22Rv1 (cell line): ENCODE data around the gene TMEM240.
"Not testable (repeated sequence)": the region's sequence is repeated elsewhere in the genome, so short reads cannot be mapped to it uniquely, and the experiment has no call there.

Experiments used
- ZFX ChIP-seq: fragments of 450-650 bp; IDR thresholded peaks from 2 replicates; pipeline ENCODE4 v1.6.1; 2017; ENCODE audit warnings: antibody characterized with exemption, borderline replicate concordance
- TF ChIP-seq, protein P1 (sequence below): fragments of 450-650 bp; IDR thresholded peaks from 2 replicates; pipeline ENCODE4 v1.5.1; 2017; ENCODE audit warnings: mild to moderate bottlenecking

DNA sequence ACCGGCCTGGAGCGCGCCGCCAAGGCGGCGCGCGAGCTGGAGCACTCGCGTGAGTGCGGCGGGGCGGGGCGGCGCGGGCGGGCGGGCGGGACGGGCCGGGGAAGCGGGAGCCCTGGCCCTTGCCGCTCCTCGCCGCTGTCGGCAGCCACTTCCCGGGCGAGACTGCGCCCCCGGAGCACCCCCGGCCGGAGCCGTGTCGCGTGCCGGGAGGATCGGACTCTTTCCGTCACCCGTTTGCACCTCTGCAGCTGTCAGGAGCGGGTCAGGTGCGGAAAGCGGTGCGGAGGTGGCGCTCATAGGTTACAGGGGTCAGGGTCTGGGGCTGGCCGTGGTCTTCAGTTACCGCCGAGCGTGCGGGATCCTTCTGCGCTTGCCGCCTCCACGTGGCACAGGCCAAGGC lies 28.0 kb downstream of the TMEM240 start:
- TF ChIP-seq, protein P1, sequence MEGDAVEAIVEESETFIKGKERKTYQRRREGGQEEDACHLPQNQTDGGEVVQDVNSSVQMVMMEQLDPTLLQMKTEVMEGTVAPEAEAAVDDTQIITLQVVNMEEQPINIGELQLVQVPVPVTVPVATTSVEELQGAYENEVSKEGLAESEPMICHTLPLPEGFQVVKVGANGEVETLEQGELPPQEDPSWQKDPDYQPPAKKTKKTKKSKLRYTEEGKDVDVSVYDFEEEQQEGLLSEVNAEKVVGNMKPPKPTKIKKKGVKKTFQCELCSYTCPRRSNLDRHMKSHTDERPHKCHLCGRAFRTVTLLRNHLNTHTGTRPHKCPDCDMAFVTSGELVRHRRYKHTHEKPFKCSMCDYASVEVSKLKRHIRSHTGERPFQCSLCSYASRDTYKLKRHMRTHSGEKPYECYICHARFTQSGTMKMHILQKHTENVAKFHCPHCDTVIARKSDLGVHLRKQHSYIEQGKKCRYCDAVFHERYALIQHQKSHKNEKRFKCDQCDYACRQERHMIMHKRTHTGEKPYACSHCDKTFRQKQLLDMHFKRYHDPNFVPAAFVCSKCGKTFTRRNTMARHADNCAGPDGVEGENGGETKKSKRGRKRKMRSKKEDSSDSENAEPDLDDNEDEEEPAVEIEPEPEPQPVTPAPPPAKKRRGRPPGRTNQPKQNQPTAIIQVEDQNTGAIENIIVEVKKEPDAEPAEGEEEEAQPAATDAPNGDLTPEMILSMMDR: not testable (repeated sequence)
- not testable (repeated sequence) for TF ChIP-seq ZFX
